ENCODE results near the gene ALOX12.

GRCh38 chr17:7043497-7044198 is 47.8 kb downstream of the ALOX12 start, which contains the start of gene SLC16A11:
- TF ChIP-seq POLR2AphosphoS5 (IDR thresholded peaks at IDR 0.05; ENCODE audit: borderline replicate concordance, low read depth, low read length) (no peak), EZH2 (IDR thresholded peaks at IDR 0.05) (no peak), FOXP2 (optimal IDR thresholded peaks at IDR 0.05; ENCODE audit: control extremely low read depth, extremely low read length, insufficient read depth) (no peak)
